ENCODE results near the gene SERPINA12.
"Not testable (repeated sequence)": the region's sequence is repeated elsewhere in the genome, so short reads cannot be mapped to it uniquely, and the experiment has no call there.

SERPINA12 gene

GRCh38 chr14:94486883-94487282 lies 22.4 kb downstream of the SERPINA12 start:
- DNase-seq = no peak

DNA sequence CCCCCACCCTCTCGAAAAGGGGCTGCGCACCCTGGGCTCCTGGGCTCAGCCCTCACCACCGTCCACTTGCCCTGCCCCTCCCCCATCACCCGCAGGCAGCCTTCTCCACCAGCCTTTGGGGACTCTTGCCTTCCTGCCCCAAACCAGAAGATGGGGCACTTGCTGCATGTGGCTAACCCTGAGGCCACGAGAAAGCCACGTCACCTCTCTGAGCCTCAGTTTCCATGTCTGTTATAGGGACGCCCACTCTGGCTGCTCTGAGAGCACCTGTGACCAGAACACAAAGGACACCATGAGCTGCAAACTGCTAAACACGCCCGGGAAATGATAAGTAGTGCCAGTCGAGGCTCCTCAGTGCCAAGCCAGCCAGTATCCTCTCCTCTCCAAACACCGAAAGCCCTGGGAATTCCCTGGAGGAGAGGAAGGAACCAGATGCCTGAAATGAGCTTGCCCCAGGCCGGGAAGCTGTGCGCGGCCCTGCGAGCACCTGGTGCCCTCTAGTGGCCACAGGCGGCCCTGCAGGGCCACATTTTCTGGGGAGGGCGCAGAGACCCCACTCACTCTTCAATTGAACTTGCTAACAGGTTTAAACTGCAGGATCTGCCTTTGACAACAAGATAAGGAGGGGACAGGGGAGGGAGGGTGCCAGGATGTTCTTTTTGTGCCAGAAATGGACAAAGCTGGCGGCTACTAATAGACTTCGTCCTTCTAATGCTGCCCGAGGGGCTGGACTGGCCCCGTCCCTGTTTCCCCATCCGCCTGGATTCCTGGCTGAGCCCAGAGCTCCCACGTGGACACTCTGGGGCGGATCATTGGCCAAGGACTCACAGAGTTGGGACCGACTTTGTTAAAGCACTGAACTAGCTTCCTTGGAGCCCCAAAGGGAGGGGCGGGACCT lies 23.1 kb downstream of the SERPINA12 start:
- peak; percentile 28 to 43 for DNase-seq

DNA sequence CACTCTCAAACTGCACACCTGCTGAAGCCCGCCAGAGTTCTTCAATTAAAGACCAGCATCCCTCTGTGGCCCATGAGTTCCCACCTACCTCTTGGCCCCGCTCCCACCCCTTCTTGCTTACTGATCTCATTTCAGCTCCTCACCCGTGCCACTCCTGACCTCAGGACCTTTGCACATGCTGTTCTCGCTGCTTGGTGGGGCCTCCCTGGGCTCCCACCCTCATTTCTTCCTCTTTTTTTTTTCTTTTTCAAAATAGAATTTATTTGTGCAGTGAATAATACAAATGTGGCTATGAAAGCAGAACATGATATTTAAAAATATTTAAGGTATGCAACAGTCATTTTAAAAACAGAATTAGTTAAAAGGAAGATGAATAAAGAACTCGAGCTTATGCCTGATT lies 24.8 kb downstream of the SERPINA12 start:
- no peak for DNase-seq

DNA sequence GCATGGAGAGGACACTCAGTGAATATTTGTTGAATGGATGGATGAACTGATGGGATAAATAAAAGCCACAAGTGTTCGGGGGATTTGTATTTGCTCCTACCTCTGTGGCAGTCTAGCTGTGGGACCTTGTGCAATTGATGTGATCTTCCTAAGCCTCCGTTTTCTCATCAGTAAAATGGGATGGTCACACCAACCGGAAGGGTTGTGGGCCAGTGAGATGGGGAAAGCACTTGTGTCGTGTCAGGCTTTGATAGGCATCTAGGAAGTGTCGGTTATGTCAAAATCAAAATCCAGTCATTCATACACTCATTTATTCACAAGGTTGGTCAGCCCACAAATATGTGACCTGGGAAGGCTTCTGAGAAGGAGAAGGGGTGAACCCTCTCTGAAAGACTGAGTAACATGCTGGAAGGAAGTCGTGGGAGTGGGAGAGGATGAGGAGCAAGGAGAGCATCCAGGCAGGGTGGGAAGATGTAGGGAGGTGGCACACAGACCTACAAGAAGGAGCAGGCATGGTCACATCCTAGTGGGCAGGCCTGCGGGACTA lies 25.5 kb downstream of the SERPINA12 start:
- DNase-seq = no peak

DNA sequence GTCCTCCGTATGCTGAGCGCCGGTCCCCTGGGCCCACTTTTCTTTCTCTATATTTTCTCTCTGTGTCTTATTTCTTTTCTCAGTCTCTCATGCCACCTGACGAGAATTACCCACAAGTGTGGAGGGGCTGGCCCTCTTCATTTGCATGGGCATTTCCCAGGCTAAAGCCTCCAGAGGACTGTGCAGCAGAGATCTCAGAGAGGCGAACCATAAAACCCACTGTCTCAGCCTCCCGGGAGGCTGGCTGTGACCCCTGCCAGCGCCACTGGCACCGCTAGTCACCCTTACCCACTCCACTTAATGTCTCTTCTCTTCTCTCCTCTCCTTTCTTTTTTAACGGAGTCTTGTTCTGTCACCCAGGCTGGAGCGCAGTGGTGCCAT lies 26.2 kb downstream of the SERPINA12 start:
- no peak for DNase-seq

DNA sequence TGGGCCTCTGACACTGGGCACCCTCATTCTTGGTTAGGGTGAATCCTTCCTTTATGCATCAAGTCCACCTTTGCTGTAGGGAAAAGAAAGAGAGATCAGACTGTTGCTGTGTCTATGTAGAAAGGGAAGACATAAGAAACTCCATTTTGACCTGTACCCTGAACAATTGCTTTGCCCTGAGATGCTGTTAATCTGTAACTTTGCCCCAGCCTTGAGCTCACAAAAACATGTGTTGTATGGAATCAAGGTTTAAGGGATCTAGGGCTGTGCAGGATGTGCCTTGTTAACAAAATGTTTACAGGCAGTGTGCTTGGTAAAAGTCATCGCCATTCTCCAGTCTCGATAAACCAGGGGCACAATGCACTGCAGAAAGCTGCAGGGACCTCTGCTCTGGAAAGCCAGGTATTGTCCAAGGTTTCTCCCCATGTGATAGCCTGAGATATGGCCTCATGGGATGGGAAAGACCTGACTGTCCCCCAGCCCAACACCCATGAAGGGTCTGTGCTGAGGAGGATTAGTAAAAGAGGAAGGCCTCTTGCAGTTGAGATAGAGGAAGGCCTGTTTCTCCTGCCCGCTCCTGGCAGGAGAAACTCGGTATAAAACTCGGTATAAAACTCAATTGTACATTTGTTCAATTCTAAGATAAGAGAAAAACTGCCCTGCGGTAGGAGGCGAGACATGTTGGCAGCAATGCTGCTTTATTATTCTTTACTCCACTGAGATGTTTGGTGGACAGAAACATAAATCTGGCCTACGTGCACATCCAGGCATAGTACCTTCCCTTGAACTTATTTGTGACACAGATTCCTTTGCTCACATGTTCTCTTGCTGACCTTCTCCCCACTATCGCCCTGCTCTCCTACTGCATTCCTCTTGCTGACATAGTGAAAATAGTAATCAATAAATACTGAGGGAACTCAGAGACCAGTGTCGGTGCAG lies 26.9 kb downstream of the SERPINA12 start:
- not testable (repeated sequence) for DNase-seq

GRCh38 chr14:94481468-94482131 lies 27.7 kb downstream of the SERPINA12 start:
- DNase-seq = peak; percentile 69 to 90

GRCh38 chr14:94480809-94481208 lies 28.5 kb downstream of the SERPINA12 start:
- DNase-seq = no peak

DNA sequence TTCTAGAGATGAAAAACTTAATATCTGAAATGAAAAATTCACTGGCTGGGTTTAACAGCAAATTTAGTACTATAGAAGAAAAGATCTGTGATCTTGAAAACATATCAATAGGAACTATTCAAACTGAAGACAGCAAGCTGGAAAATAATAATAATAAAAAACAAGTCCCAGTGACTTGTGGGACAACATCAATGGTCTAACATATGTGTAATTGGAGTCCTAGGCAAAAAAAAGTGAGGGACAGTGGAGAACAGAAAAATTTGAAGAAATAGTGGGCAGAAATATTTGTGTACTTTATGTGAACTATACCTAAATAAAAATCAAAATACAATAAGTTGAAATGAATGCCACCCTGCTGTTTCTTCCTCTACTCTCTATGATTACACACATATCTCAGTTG lies 30.8 kb downstream of the SERPINA12 start:
- no peak for DNase-seq

DNA sequence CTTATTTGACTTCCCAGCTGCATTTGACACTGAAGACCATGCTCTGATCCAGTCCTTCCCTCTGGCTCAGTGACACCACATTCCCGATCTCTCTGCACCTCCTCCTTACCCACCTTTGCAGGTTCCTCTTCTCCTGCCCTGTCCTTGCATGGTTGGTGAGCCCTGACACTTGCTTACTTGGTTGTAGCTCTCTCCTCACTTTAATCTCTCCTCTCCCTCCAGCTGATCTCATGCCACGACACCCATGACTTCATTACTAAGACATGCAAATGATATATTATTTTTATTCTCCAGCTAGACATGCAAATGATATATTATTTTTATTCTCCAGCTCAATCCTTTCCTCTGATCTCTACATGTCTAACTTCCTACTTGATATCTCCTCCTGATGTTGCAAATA lies 33.2 kb downstream of the SERPINA12 start, which contains the start of gene SERPINA9:
TSS of gene SERPINA9 (minus strand) at position 175 of the 400 bp plus-strand sequence. CDS start 6,357 bp downstream, outside the sequence.
- DNase-seq = no peak

DNA sequence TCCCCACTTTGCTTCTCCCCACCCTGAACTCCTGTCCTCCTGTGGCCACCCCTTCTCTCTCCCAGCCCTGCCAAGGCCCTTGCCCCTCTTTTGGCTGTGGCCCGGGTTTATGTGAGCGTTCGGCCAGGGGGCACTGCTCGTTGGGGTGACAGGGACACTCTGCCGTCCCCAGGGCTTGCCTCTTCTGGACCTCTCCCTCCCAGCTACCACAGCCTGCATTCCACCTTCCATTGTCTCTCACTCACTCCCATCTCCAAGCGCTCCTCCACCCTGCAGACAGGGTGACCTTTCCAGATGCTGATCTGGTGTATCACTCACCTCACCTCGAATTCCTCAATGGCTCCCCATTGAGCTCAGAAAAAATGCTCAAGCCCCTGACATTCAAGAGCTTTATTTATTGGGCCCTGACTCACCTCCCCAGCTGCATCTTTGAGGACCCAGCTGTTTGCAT lies 34.7 kb downstream of the SERPINA12 start:
- DNase-seq = no peak

DNA sequence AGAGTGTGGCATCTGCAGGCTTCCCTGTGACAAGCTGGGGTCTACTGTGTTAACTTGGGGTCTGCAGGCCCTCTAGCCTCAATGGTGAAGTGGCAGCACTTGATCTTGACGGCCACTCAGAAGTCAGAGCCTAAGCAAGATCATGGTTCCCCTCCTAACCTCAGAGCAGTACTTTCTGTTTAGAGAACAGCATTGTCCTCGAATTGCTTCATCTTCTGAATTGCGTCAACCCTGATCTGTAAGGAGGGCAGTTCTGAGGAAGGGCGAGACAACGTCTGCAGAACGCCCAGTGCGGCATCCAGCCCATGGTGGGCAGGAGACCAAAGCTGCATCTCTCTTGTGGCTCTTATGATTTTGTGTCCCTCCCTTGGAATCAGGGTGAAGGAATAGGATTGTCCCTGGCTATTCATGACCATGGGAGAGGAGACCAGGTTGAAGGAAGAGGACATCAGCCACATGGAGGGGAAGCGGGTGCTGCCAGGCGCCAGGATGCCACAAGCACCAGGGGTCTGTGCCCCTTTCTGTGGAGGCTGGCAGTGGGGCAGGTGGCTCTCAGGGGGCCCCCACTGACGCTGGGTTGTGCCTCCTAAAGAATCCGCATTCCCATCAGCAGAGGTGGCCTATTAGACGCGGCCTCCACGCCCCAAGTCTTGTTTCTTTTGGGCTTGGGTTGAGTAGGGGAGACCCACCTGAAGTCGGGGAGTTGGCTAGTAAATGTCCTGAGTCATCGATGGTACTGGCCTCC lies 35.4 kb downstream of the SERPINA12 start:
- DNase-seq = peak; percentile 66 to 68

- DNase-seq = no peak
Observed at GRCh38 chr14:94472842-94473241, 36.4 kb downstream of the SERPINA12 start.

- DNase-seq = no peak
Observed at GRCh38 chr14:94471045-94471444, 38.2 kb downstream of the SERPINA12 start.

GRCh38 chr14:94470311-94470710 lies 39.0 kb downstream of the SERPINA12 start:
- no peak for DNase-seq

GRCh38 chr14:94469261-94469660 lies 40.0 kb downstream of the SERPINA12 start:
- no peak for DNase-seq

- DNase-seq = no peak
Observed at GRCh38 chr14:94467728-94468520, 41.3 kb downstream of the SERPINA12 start.

- DNase-seq = no peak
Observed at GRCh38 chr14:94466706-94467370, 42.4 kb downstream of the SERPINA12 start.

GRCh38 chr14:94465042-94465441 lies 44.2 kb downstream of the SERPINA12 start:
- no peak for DNase-seq

DNA sequence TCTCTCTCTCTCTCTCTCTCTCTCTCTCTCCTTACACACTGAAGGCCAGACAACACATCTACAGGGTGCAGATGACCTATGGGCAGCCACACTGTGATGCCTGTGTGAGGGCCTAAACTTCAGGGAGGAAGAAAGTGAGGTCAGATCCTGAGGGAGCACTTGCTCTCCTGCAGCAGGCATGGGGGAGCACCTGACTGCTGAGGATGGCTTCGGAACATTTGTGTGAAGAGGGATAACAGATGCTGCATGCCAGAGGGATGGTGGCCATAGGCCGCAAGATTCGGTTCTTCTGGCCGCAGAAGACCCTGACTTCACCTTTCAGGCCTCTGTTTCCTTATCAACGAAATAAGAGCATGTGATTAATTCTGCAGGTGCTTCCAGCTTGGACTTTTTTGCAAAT lies 45.0 kb downstream of the SERPINA12 start:
- no peak for DNase-seq

Measured in inflammatory macrophage (primary cell).